H9 (cell line): ENCODE results near the gene PTPN11. TPM values are rescaled to one million over a fixed set of nuclear protein-coding genes. Genes with fewer than 3 reads are reported as not detected.
A peak's percentile ranks its signal among the peaks of the same experiment; 100 is the strongest.

Source experiments
- DNase-seq: peaks from one replicate; pipeline ENCODE4 v3.0.0-alpha.2; 2017
- H2AFZ ChIP-seq: one replicate; pipeline ENCODE4 v1.6.1; 2013; ENCODE audit warnings: mild to moderate bottlenecking, low read length, control low read depth, moderate library complexity
- H2AK5ac ChIP-seq: 2 replicates; pipeline ENCODE4 v1.6.1; 2013; ENCODE audit warnings: low read length, control low read depth, mixed read lengths; ENCODE audit not compliant: insufficient read length
- H2BK120ac ChIP-seq: one replicate; pipeline ENCODE4 v1.6.1; 2013; ENCODE audit warnings: low read depth, mild to moderate bottlenecking, low read length, control low read depth, inconsistent platforms; ENCODE audit not compliant: poor library complexity, severe bottlenecking
- H2BK12ac ChIP-seq: 2 replicates; pipeline ENCODE4 v1.6.1; 2013; ENCODE audit warnings: low read length, control low read depth, mixed read lengths, low read depth; ENCODE audit not compliant: insufficient read length
- H2BK15ac ChIP-seq: 2 replicates; pipeline ENCODE4 v1.6.1; 2013; ENCODE audit warnings: low read depth, low read length, control low read depth
- H2BK20ac ChIP-seq: one replicate; pipeline ENCODE4 v1.6.1; 2013; ENCODE audit warnings: low read depth, mild to moderate bottlenecking, low read length, control low read depth, inconsistent platforms; ENCODE audit not compliant: poor library complexity, severe bottlenecking
- H2BK5ac ChIP-seq: 2 replicates; pipeline ENCODE4 v1.6.1; 2013; ENCODE audit warnings: low read length, control low read depth, mixed read lengths; ENCODE audit not compliant: insufficient read length
- H3K14ac ChIP-seq: 2 replicates; pipeline ENCODE4 v1.6.1; 2013; ENCODE audit warnings: low read length, control low read depth; ENCODE audit not compliant: insufficient read depth
- H3K18ac ChIP-seq: 2 replicates; pipeline ENCODE4 v1.6.1; 2013; ENCODE audit warnings: low read depth, mild to moderate bottlenecking, mixed read lengths, low read length, control low read depth; ENCODE audit not compliant: insufficient read length
- H3K23ac ChIP-seq: 2 replicates; pipeline ENCODE4 v1.6.1; 2013; ENCODE audit warnings: low read length, control low read depth, mixed read lengths, low read depth; ENCODE audit not compliant: insufficient read length
- H3K23me2 ChIP-seq: 2 replicates; pipeline ENCODE4 v1.6.1; 2013; ENCODE audit warnings: low read depth, mild to moderate bottlenecking, mixed read lengths, low read length, control low read depth; ENCODE audit not compliant: insufficient read length, poor library complexity, severe bottlenecking
- H3K27ac ChIP-seq: 2 replicates; pipeline ENCODE4 v1.5.1; 2013; ENCODE audit warnings: low read length, control low read depth, mixed read lengths, low read depth; ENCODE audit not compliant: insufficient read length
- H3K27me3 ChIP-seq: 2 replicates; pipeline ENCODE4 v1.6.1; 2013; ENCODE audit warnings: low read length, control low read depth, inconsistent platforms; ENCODE audit not compliant: insufficient read depth
- H3K4ac ChIP-seq: 2 replicates; pipeline ENCODE4 v1.6.1; 2013; ENCODE audit warnings: low read depth, mild to moderate bottlenecking, control low read depth, inconsistent platforms, low read length, moderate library complexity
- H3K4me1 ChIP-seq: 2 replicates; pipeline ENCODE4 v1.6.1; 2013; ENCODE audit warnings: low read length, control low read depth, inconsistent platforms; ENCODE audit not compliant: insufficient read depth
- H3K4me2 ChIP-seq: 2 replicates; pipeline ENCODE4 v1.6.1; 2013; ENCODE audit warnings: low read length, control low read depth, mixed read lengths; ENCODE audit not compliant: insufficient read length, insufficient read depth
- H3K56ac ChIP-seq: 2 replicates; pipeline ENCODE4 v1.6.1; 2013; ENCODE audit warnings: low read depth, mild to moderate bottlenecking, mixed read lengths, low read length, control low read depth; ENCODE audit not compliant: insufficient read length
- H3K79me1 ChIP-seq: 2 replicates; pipeline ENCODE4 v1.6.1; 2013; ENCODE audit warnings: low read depth, mild to moderate bottlenecking, moderate library complexity, low read length, control low read depth, inconsistent platforms; ENCODE audit not compliant: insufficient read depth, poor library complexity, severe bottlenecking
- H3K79me2 ChIP-seq: 2 replicates; pipeline ENCODE4 v1.6.1; 2013; ENCODE audit warnings: low read length, control low read depth, inconsistent platforms; ENCODE audit not compliant: insufficient read depth
- H3K9ac ChIP-seq: 2 replicates; pipeline ENCODE4 v1.6.1; 2013; ENCODE audit warnings: low read length, control low read depth, mixed read lengths; ENCODE audit not compliant: insufficient read length; ENCODE audit errors: extremely low read depth
- H3K9me3 ChIP-seq: one replicate; pipeline ENCODE4 v1.6.1; 2013; ENCODE audit warnings: low read depth, low read length, inconsistent platforms; ENCODE audit not compliant: control insufficient read depth
- H3T11ph ChIP-seq: one replicate; pipeline ENCODE4 v1.6.1; 2013; ENCODE audit warnings: mild to moderate bottlenecking, low read length, control low read depth, inconsistent platforms
- H4K20me1 ChIP-seq: one replicate; pipeline ENCODE4 v1.6.1; 2013; ENCODE audit not compliant: control insufficient read depth, insufficient read length, insufficient read depth
- H4K5ac ChIP-seq: 2 replicates; pipeline ENCODE4 v1.6.1; 2013; ENCODE audit warnings: low read depth, mild to moderate bottlenecking, mixed read lengths, low read length, control low read depth; ENCODE audit not compliant: insufficient read length
- H4K8ac ChIP-seq: replicated peaks from 2 replicates; pipeline ENCODE4 v1.6.1; 2013; ENCODE audit warnings: low read length, control low read depth, mixed read lengths, low read depth; ENCODE audit not compliant: insufficient read length
- H4K91ac ChIP-seq: 2 replicates; pipeline ENCODE4 v1.6.1; 2013; ENCODE audit warnings: low read depth, mild to moderate bottlenecking, moderate library complexity, mixed read lengths, low read length, control low read depth; ENCODE audit not compliant: insufficient read length
- H3K27ac Mint-ChIP-seq, 3 experiments: 2 replicates in 2 of 3; 3 replicates in 1 of 3; pipeline ENCODE4 v1.8.0; 2020 to 2021; ENCODE audit warnings: mixed read lengths in 3 of 3, mild to moderate bottlenecking in 1 of 3, moderate library complexity in 1 of 3
- H3K27me3 Mint-ChIP-seq: 2 replicates; pipeline ENCODE4 v1.8.0; 2021; ENCODE audit warnings: low read depth, mild to moderate bottlenecking, moderate library complexity, mixed read lengths
- H3K36me3 Mint-ChIP-seq, 3 experiments: 2 replicates in 2 of 3; 3 replicates in 1 of 3; pipeline ENCODE4 v1.8.0; 2020 to 2021; ENCODE audit warnings: low read depth in 3 of 3, mixed read lengths in 3 of 3; ENCODE audit not compliant: insufficient read depth in 1 of 3
- H3K4me1 Mint-ChIP-seq, 2 experiments: 2 replicates each; pipeline ENCODE4 v1.8.0; 2020; ENCODE audit warnings: mixed read lengths in 2 of 2
- H3K4me3 Mint-ChIP-seq, 2 experiments: 2 replicates in 1 of 2; 3 replicates in 1 of 2; pipeline ENCODE4 v1.8.0; 2020 to 2021; ENCODE audit warnings: mild to moderate bottlenecking in 2 of 2, mixed read lengths in 2 of 2, moderate library complexity in 1 of 2
- H3K9me3 Mint-ChIP-seq, 2 experiments: 2 replicates in 1 of 2; 3 replicates in 1 of 2; pipeline ENCODE4 v1.8.0; 2020; ENCODE audit warnings: mild to moderate bottlenecking in 2 of 2, mixed read lengths in 2 of 2, moderate library complexity in 1 of 2
- WGBS: extraction: QIAGEN DNeasy Blood & Tissue Kit; methylation state at CpG from one replicate; pipeline ENCODE4 v1.1.7; 2013; ENCODE audit warnings: missing lambda C conversion rate, low lambda C conversion rate, mixed read lengths; ENCODE audit not compliant: insufficient read length; ENCODE audit errors: extremely low coverage; 5-methylcytosine and 5-hydroxymethylcytosine counted together
- total RNA-seq: library from RNA; stranded (reverse); gene quantifications from 2 replicates; pipeline ENCODE4 v1.2.1, GENCODE V29; 2021
- TF ChIP-seq, protein P1 (sequence below): fragments of 200-600 bp; sonication (generic); conservative IDR thresholded peaks from 3 replicates; pipeline ENCODE4 v1.8.0; 2021; ENCODE audit warnings: antibody characterized with exemption, mild to moderate bottlenecking

Gene PTPN11
- total RNA-seq, 1 experiment from 2014 or later = 112 TPM

GRCh38 chr12:112418273-112418607, 507 bp upstream of the PTPN11 start:
- Histone ChIP-seq H4K20me1 (no peaks in the 10 kb centered on the region), H3T11ph (no peak overlapping the region), H3K79me2 (peaks cover 23% of the 10 kb centered on the region), H4K8ac (no peak overlapping the region), H3K56ac (no peak overlapping the region), H2AFZ (no peak overlapping the region), H3K27me3 (no peaks in the 10 kb centered on the region), H3K4ac (no peak overlapping the region), H3K79me1 (no peaks in the 10 kb centered on the region), H3K23ac (no peak overlapping the region), H3K4me1 (no peaks in the 10 kb centered on the region), H3K27ac (no peak overlapping the region), H4K91ac (no peak overlapping the region), H3K9me3 (no peaks in the 10 kb centered on the region), H2BK20ac (no peak overlapping the region), H3K18ac (peak overlapping the region; percentile 71), H3K9ac (peak overlapping the region; percentile 92), H3K23me2 (peaks cover 3% of the 10 kb centered on the region), H2BK15ac (no peak overlapping the region), H2BK120ac (no peak overlapping the region), H3K4me2 (peak overlapping the region; percentile 75), H3K14ac (no peak overlapping the region), H2AK5ac (no peak overlapping the region), H4K5ac (no peak overlapping the region), H2BK5ac (no peak overlapping the region), H2BK12ac (no peak overlapping the region)
- Mint-ChIP-seq H3K36me3 (peaks cover 0 to 7% (median 7%) of the 10 kb centered on the region in 3 experiments; a peak in 4 of 7 replicates), H3K27ac (peak overlapping the region; percentile 90 to 97 (median 94)), H3K9me3 (peaks cover 0 to 3% of the 10 kb centered on the region in 2 experiments; a peak in 1 of 5 replicates), H3K4me1 (peaks cover 10 to 13% of the 10 kb centered on the region in 2 experiments; a peak in 2 of 4 replicates), H3K27me3 (peaks cover 3% of the 10 kb centered on the region), H3K4me3 (peak overlapping the region; percentile 94)
- DNase-seq = no peak
- TF ChIP-seq, protein P1, sequence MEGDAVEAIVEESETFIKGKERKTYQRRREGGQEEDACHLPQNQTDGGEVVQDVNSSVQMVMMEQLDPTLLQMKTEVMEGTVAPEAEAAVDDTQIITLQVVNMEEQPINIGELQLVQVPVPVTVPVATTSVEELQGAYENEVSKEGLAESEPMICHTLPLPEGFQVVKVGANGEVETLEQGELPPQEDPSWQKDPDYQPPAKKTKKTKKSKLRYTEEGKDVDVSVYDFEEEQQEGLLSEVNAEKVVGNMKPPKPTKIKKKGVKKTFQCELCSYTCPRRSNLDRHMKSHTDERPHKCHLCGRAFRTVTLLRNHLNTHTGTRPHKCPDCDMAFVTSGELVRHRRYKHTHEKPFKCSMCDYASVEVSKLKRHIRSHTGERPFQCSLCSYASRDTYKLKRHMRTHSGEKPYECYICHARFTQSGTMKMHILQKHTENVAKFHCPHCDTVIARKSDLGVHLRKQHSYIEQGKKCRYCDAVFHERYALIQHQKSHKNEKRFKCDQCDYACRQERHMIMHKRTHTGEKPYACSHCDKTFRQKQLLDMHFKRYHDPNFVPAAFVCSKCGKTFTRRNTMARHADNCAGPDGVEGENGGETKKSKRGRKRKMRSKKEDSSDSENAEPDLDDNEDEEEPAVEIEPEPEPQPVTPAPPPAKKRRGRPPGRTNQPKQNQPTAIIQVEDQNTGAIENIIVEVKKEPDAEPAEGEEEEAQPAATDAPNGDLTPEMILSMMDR = no peak
- no CpG with 5 or more reads among the region's 18 CpGs for WGBS
